Thyroid gland (tissue), 4 donors: ENCODE data around the gene UBE2D2.

Source experiments
- POLR2A ChIP-seq, 2 donors: fragments of 450-650 bp; IDR thresholded peaks; one replicate each; pipeline ENCODE4 v1.6.1; 2017; ENCODE audit warnings: antibody characterized with exemption in 2 of 2, mild to moderate bottlenecking in 2 of 2, moderate library complexity in 1 of 2
- TF ChIP-seq, protein P1 (sequence below), 6 experiments: fragments of 200-600 bp in 3 of 6; fragments of 450-650 bp in 3 of 6; sonication (generic) in 3 of 6; IDR thresholded peaks; one replicate each; pipeline ENCODE4 v1.5.1; 2016 to 2019; ENCODE audit warnings: antibody characterized with exemption in 6 of 6, mild to moderate bottlenecking in 2 of 6, inconsistent platforms in 1 of 6, moderate library complexity in 1 of 6

DNA sequence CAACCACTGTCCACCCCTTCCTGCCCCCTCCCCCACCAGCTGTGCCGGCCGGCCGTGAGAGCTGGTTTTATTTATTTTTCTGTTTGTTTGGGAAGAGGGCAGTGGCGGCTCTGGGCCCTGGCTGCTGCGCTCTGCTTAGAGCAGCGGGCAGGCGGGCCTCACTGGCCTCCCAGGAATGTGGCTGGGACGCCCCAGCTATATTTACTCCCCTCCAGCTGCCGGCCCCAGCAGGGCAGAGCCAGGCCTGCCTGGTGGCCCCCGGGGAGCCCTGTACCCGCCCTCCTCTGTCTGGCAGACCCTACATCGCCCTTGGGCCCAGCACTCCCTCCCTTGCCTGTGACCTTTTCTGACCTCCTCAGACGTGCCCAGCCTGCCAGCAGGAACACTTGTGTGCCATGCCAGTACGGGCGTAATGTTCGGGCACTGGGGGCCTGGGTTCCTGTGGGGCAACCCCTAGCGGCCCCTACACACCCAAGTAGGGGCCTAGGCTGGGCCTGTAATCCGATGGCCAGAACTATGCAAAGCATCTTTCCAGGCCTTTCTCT is 94.7 kb downstream of the UBE2D2 start:
- TF ChIP-seq, protein P1, sequence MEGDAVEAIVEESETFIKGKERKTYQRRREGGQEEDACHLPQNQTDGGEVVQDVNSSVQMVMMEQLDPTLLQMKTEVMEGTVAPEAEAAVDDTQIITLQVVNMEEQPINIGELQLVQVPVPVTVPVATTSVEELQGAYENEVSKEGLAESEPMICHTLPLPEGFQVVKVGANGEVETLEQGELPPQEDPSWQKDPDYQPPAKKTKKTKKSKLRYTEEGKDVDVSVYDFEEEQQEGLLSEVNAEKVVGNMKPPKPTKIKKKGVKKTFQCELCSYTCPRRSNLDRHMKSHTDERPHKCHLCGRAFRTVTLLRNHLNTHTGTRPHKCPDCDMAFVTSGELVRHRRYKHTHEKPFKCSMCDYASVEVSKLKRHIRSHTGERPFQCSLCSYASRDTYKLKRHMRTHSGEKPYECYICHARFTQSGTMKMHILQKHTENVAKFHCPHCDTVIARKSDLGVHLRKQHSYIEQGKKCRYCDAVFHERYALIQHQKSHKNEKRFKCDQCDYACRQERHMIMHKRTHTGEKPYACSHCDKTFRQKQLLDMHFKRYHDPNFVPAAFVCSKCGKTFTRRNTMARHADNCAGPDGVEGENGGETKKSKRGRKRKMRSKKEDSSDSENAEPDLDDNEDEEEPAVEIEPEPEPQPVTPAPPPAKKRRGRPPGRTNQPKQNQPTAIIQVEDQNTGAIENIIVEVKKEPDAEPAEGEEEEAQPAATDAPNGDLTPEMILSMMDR (IDR thresholded peaks at IDR 0.05): no peak
- peak in 1 of 2 donors; percentile 56 for TF ChIP-seq POLR2A (IDR thresholded peaks at IDR 0.05)
